Right atrium auricular region (tissue), 2 donors: ENCODE measurements around the gene NPY. TPM values are rescaled to one million over a fixed set of nuclear protein-coding genes. Genes with fewer than 3 reads are reported as not detected.
"Not testable (repeated sequence)": the region's sequence is repeated elsewhere in the genome, so short reads cannot be mapped to it uniquely, and the experiment has no call there.

Experiments
- DNase-seq: peaks from one replicate; pipeline ENCODE4 v3.0.0-alpha.2; 2019; ENCODE audit warnings: low spot score
- H3K27ac ChIP-seq, 2 donors: fragments of 200-600 bp; sonication (generic); 1 replicate in 1 of 2; 2 replicates in 1 of 2; pipeline ENCODE4 v1.5.1; 2016 to 2019
- H3K27me3 ChIP-seq, 2 donors: fragments of 200-600 bp; sonication (generic); one replicate each; pipeline versions ENCODE4 v1.5.1 to v1.6.0; 2017 to 2019
- H3K36me3 ChIP-seq: fragments of 200-600 bp; sonication (generic); one replicate; pipeline ENCODE4 v1.5.1; 2016
- H3K4me1 ChIP-seq, 2 donors: fragments of 200-600 bp; sonication (generic); one replicate each; pipeline versions ENCODE4 v1.5.1 to v1.6.0; 2017 to 2019
- H3K4me3 ChIP-seq, 2 donors: fragments of 200-600 bp; sonication (generic); 1 replicate in 1 of 2; 2 replicates in 1 of 2; pipeline ENCODE4 v1.5.1; 2017 to 2019; ENCODE audit warnings: mild to moderate bottlenecking in 1 of 2, moderate library complexity in 1 of 2
- H3K9me3 ChIP-seq, 2 donors: fragments of 200-600 bp; sonication (generic); one replicate each; pipeline ENCODE4 v1.5.1; 2019
- total RNA-seq, 2 donors: library from RNA; depleted of rRNA; stranded (reverse); fragments of >200 nt; gene quantifications; one replicate each; pipeline ENCODE4 v1.1.0, GENCODE V29; 2016
- TF ChIP-seq, protein P1 (sequence below), 2 donors: fragments of 200-600 bp; sonication (generic); IDR thresholded peaks; one replicate each; pipeline ENCODE4 v1.5.1; 2019; ENCODE audit warnings: antibody characterized with exemption in 2 of 2

Gene NPY
- total RNA-seq, 2 donors from 2014 or later: 5.0 TPM; not detected in 1

DNA sequence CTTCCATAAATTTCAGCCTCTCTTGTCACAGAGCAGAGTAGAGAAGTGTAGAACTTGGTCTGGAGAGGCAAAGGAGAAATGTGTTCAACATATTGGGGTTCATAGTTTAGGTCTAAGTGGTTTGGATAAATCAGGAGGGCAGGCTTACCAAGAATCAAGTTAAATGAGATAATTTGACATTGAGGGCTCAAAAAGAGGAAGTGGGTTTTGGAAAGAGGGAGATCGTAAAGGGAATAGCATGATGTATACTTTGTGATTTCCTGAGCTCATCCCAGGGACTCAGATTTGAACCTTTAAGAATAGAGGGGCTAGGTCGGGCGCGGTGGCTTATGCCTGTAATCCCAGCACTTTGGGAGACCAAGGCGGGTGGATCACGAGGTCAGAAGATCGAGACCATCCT, 34.7 kb upstream of the NPY start:
- TF ChIP-seq, protein P1, sequence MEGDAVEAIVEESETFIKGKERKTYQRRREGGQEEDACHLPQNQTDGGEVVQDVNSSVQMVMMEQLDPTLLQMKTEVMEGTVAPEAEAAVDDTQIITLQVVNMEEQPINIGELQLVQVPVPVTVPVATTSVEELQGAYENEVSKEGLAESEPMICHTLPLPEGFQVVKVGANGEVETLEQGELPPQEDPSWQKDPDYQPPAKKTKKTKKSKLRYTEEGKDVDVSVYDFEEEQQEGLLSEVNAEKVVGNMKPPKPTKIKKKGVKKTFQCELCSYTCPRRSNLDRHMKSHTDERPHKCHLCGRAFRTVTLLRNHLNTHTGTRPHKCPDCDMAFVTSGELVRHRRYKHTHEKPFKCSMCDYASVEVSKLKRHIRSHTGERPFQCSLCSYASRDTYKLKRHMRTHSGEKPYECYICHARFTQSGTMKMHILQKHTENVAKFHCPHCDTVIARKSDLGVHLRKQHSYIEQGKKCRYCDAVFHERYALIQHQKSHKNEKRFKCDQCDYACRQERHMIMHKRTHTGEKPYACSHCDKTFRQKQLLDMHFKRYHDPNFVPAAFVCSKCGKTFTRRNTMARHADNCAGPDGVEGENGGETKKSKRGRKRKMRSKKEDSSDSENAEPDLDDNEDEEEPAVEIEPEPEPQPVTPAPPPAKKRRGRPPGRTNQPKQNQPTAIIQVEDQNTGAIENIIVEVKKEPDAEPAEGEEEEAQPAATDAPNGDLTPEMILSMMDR (IDR thresholded peaks at IDR 0.05): no peak

DNA sequence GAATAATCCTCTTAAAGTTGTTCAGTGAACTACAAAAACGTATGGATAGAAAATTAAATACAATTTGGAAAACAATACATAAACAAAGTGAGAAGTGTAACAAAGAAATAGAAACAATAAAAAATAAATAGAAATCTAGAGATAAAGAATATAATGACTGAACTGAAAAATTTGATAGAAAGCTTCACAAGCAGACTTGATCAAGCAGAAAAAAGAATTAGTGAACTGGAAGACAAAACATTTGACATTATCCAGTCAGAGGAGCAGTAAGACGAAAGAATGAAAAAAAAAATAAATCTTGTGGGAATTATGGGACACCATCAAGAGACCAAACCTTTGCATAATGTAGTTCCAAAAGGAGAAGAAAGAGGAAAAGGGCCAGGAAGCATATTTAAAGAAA, 32.4 kb upstream of the NPY start:
- Histone ChIP-seq H3K27ac (no peak overlapping the region), H3K4me3 (no peak overlapping the region), H3K4me1 (no peaks in the 10 kb centered on the region), H3K9me3 (peaks cover 0 to 20% of the 10 kb centered on the region in 2 donors), H3K27me3 (no peaks in the 10 kb centered on the region), H3K36me3 (no peaks in the 10 kb centered on the region)
- no peak for DNase-seq
- TF ChIP-seq, protein P1 (IDR thresholded peaks at IDR 0.05): no peak

More for the DNA sequence above, 34.7 kb upstream of the NPY start:
- Histone ChIP-seq H3K9me3 (peaks cover 0 to 20% of the 10 kb centered on the region in 2 donors), H3K4me3 (no peak overlapping the region), H3K4me1 (no peaks in the 10 kb centered on the region), H3K36me3 (no peaks in the 10 kb centered on the region), H3K27me3 (no peaks in the 10 kb centered on the region), H3K27ac (no peak overlapping the region)
- no peak for DNase-seq

DNA sequence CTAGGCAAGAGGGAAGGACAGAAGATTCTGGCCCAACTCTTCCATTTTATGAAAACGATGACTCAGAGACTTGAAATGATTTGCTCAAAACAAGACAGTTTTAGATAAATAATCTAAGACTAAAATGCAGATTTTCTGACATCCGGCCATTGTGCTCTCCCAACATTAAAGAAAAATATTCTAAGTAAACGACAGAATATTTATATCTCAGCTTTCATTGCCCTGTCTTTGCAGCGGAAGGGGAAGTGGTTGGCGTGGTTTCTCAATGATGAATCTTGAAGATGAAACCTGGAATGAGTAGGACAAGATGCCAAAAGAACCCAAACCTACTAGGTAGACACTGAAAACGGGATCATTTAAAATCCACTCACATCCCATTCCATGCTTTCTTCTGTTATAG, 28.9 kb upstream of the NPY start:
- TF ChIP-seq, protein P1 (IDR thresholded peaks at IDR 0.05): no peak
- H3K27ac ChIP-seq: no peak overlapping the region
- H3K4me1 ChIP-seq: no peaks in the 10 kb centered on the region
- no peak overlapping the region for H3K4me3 ChIP-seq
- no peaks in the 10 kb centered on the region for H3K36me3 ChIP-seq
- peaks cover 0 to 20% of the 10 kb centered on the region in 2 donors for H3K9me3 ChIP-seq
- no peak for DNase-seq
- H3K27me3 ChIP-seq: no peaks in the 10 kb centered on the region

DNA sequence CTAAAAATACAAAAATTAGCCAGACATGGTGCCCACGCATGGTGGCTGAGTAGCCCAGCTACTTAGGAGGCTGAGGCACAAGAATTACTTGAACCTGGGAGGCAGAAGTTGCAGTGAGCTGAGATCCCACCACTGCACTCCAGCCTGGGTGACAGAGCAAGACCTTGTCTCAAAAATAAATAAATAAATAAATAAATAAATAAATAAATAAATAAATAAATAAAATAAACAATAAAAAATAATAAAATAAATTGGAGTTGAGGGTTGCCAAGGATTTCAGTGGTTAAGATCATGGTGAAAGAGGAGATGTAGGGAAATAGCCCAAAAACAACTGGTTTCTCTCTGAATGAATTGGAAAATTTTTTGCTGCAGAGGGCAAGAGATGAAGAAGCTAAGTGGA, 25.7 kb upstream of the NPY start:
- H3K27me3 ChIP-seq, H3K9me3 ChIP-seq, DNase-seq, H3K4me3 ChIP-seq, H3K4me1 ChIP-seq, H3K36me3 ChIP-seq, H3K27ac ChIP-seq: not testable (repeated sequence)

DNA sequence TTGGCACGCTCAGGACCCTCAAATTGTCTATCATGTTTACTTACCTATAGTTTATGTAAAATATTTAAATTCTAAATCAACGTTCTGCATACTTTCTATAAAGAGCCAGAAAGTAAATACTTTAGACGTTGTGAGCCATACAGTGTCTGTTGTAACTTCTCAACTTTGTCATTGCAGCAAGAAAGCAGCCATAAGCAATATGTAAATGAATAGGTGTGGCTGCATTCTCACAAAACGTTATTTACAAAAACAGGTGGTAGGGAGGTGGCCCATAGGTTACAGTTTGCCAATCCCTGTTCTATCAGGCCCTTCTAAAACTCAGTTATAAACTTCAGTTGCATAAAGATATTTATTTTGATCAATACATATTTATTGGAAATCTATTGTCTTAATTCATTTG, 12.1 kb upstream of the NPY start:
- no peaks in the 10 kb centered on the region for H3K27me3 ChIP-seq
- no peaks in the 10 kb centered on the region for H3K9me3 ChIP-seq
- no peaks in the 10 kb centered on the region for H3K36me3 ChIP-seq
- H3K4me1 ChIP-seq: no peaks in the 10 kb centered on the region
- no peak for DNase-seq
- no peak overlapping the region for H3K27ac ChIP-seq
- no peak overlapping the region for H3K4me3 ChIP-seq
- TF ChIP-seq, protein P1 (IDR thresholded peaks at IDR 0.05): no peak

DNA sequence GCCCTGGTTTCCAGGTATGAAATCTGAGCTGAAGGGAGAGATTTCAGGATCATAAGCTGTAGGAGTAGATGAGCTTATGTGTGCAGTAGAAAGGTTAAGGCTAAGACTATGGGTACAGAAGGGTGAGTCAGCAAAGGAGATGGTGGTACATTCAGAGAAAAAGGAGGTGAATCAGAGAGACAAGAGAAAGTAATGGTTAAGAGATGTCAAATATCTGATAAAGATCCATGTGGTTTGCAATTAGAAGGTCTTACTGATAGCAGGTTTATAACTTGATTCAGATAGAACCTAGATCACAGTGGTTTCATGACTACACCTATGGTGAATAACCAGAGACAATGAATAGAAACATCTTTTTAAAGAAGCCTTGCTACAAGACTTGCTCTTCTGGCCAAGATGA, 4.5 kb upstream of the NPY start:
- no peaks in the 10 kb centered on the region for H3K9me3 ChIP-seq
- H3K4me3 ChIP-seq: no peak overlapping the region
- H3K27ac ChIP-seq: no peak overlapping the region
- peaks cover 0 to 12% of the 10 kb centered on the region in 2 donors for H3K4me1 ChIP-seq
- no peak for DNase-seq
- H3K27me3 ChIP-seq: peaks cover 0 to 5% of the 10 kb centered on the region in 2 donors
- TF ChIP-seq, protein P1 (IDR thresholded peaks at IDR 0.05): no peak
- no peaks in the 10 kb centered on the region for H3K36me3 ChIP-seq
